HPDE6-E6E7 (cell line): ENCODE results near the gene OLFM1.

Source experiments
- DNase-seq: peaks from one replicate; pipeline ENCODE4 v3.0.0; 2011; ENCODE audit warnings: missing footprints; ENCODE audit errors: extremely low spot score

The OLFM1 gene

DNA sequence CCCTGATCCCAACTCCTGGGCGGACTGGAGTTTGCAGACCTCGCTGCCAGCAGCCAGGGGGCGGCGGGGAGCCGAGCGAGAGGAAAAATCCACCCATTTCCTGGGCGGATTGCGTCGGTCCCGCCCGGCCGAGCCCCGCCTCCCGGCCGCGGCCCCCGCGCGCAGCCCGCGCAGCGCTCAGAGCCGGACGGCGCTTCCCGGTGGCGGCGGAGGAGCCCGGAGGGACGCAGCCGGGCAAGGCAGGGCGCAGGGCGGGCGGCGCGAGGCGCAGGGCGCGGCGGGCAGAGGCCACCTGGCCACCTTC lies at the start of gene OLFM1:
Gene OLFM1, plus strand, starts transcription at position 180 of the 304 bp plus-strand sequence. CDS start 322 bp downstream, outside the sequence.
- no peak for DNase-seq

DNA sequence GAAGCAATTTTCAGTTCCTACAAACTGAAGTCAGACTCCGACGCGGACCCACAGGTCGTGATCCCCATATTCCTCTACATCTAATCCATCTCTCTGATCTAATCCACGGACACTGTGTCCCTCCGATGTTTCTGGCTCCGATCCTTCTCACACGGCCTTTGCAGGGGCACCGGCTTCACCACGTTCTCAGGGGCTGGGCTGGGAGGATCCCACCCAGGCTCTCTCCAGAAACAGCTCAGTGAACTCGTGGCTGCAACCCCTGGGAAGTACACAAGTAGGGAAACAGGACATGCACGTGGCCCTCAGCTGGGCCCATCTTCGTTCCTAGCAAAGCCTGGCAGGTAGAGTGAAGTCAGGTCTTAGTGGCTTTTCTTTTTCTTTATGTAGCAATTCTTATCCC lies 49.1 kb upstream of the OLFM1 start:
- DNase-seq = no peak

DNA sequence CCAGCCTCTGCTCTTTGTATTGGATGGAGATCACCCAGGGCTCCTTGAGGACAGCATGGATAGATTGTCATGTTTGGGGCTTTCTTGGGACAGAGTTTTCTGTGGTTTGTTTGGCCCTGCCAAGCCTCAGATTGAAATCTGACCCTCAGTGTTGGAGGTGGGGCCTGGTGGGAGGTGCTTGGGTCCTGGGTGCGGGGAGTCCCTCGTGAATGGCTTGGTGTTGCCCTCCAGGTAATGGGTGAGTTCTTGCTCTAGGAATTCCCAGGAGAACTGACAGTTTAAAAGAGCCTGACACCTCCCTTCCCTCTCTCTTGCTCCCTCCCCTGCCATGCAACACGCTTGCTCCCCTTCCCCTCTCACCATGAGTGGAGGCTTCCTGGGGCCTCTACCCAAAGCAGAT lies 48.6 kb upstream of the OLFM1 start:
- no peak for DNase-seq

DNA sequence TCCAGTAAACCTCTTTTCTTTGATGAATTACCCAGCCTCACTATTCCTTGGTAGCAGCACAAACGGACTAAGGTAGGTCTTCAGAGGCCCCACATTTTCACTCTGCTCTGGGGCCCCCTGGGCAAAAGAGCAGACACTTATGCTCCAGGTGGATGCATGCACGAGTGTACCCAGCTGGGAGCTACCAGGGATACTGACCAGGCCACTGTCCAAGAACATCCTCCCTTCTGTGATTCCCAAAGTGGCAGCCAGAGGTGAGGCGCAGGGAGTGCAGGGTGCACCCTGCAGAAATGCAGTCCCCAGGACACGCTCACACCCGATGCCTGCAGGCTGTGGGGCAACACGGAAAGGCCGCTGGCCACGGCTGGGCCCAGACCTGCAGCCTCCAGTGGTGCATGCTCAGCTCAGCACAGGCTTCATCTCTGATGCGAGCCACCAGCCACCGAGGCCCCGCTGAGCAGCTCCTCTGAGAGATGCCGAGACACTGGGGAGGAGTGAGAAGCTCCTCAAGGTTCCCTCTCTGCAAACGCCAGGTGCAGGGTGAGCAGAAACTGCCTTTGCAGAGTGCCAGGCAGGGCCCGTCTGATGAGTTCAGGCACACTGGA lies 48.1 kb upstream of the OLFM1 start:
- no peak for DNase-seq

DNA sequence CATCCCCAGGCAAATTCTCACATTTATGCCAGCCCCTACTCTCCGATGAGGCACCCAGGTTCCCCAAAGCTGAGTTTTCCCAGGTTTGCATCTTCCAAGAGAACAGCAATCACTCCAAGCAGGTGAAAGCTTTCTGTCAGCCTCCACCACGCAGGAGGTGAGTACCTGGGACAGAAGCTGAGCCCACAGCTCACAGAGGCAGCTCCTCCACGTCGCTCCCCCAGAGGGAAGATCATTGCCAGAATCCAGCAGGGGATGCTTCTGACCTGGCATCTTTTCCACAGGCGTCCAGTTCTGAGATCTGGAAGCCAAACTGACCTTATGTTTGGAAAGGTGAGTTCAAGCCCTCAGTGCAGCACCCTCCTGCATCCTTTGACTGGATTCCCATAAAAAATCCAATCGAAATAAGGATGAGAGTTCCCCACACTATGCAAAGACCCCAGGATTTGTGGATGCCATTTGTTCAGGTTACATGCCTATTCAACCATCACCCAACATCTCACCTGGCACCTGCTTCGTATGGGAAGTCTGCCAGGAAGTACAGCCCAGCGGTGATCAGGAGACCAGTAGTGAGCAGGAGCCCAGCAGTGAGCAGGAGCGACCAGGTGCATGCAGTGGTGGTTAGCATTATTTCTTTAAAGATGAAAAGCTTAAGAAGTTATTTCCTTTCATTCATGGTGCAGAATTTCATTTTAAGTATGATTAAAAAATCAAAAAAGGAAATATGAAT lies 47.4 kb upstream of the OLFM1 start:
- DNase-seq = no peak

DNA sequence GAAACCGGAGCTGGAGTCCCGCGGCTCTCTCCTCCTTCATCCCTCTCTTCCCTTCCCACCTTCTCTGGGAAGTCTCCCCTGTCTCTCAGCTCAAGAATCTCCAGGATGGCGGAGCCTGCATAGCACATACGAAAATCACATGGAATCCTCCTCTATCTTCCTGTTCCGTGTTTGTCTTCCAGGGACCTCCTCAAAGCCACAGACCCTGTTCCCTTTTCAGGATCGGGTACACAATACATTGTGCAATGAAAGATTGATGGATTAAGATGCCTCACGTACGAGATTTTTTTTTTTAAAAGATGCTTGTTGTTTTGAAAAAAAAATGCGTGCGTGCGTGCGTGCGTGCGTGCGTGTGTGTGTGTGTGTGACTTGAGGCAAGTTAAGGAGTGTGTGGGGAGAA lies 46.6 kb upstream of the OLFM1 start:
- DNase-seq = no peak

DNA sequence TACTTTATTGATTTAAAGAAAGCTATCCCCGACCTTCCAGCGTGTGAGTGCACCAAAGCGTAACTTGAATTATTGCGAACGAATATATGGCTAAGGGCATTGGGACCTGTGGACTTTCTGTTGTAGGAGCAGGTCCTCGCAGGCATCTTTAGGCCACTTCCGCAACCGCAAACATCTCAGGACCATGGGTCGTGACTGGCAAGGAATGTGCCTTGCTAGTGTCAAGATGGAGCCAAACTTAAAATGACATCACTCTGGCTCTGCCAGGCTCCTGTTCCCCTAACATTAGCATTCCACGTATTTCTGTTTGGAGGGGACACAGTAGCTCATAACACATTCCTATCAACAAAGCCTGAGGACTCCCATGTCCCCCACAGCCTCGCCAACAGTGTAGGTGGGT lies 44.1 kb upstream of the OLFM1 start:
- no peak for DNase-seq

DNA sequence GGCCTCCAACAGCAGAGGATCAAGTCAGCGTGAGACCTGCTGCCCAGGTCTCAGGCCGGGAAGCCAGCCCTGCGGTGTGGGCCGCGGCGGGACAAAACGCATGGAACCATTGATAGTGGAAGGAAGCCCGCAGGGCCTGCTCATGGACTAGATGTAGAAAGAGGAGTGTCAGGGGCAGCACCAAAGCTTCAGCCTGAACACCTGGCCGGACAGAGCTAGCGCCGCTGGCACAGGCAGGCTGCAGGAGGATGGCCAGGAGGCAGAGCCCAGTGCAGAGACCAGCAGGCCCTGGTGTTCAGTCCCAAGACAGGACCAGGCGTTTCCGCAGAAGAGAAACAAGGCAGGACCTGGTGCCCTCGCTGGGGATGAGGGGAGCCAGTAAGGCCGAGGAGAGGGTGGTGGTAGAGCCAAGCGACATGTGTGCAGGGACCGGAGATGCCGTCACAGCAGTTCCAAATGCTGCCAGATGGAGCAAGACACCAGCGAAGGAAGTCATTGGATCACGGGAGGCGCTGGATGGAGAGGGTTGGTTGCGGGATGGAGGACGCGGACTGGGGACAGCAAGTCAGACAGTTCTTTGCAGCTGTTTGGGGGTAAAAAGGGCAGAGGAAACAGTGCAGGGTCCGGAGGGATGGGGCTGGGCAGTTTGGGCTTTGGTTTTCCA lies 42.1 kb upstream of the OLFM1 start:
- DNase-seq = no peak

DNA sequence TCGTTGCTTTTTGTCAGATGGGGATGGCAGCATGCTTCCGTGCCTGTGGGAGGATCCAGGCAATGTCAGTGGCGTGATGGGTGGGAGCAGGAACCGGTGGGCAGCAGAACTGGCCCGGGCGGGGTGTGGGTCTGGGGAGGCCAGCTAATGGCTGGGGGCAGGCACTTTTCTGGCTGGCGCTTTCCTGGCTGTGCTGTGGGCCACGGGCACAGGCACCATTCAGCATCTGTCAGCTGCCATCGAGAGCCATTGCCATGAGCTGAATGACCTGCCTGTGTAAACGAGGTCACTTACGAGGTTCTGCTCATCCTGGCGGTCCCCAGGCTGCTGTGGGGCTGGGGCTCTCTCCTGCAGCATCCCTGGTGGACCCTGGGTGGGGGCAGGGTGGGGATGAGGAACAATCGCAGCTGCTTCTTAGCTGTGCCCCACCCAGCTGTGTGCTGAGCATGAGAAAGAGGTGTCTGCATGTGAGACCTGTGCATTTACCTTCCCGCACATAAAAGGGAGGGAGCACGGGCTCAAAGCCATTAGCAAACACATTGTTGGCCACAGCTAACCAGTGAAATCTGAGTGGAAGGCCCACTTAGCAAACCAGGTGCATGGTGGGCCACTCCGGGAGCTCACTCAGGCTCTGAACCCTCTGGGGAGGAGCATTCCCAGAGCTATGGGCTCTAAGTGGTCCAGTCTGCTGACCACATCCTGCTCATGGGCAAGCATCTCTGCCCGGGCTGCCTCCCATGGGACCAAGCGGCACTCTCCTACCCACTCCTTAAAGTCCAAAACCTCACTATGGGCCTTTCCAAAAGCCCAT lies 41.3 kb upstream of the OLFM1 start:
- no peak for DNase-seq

DNA sequence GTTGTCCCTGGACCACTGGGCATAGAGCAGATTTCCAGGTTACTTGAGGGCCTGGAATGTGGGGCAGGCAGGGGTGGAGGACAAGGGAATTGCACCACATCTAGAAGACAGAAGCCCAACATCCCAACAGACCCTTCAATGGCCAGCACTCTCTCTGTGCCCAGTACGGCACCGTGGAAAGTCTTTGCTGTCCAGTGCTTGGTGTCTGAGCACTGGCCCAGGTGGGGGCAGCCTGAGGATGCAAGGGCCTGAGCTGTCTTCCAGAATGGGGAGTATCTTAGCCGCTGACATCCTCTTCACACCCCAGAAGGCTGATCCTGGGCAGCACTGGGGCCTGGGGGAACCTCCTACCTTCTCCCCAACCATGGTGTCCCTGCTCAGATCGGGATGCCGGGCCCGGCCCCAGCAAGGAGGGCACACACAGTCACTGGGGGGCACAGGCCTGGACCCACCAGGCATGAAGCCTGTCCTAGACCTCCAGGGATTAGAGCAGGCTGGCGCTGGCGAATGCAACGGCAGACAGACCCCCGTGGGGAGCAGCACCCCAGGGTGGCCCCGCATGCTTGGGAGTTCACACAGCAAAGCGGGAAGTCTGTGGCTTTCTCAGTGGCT lies 40.6 kb upstream of the OLFM1 start:
- DNase-seq = no peak

DNA sequence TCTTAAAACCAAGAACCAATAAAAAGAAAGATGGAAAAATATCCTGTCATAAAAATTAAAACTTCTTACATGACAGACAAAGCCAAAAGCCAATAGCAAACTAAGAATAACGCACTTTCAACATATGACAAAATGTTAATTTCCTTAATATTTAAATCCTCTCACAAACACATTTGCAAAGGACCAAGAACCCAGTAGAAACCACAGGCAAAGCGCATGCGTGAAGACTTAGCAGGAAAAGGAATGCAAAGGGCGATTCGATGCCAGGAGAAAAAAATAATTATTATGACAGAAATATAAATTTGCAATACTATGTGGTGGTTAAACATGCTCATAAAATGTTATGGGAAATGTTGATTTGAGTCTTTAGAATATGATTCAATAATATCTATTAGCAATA lies 39.9 kb upstream of the OLFM1 start:
- no peak for DNase-seq

DNA sequence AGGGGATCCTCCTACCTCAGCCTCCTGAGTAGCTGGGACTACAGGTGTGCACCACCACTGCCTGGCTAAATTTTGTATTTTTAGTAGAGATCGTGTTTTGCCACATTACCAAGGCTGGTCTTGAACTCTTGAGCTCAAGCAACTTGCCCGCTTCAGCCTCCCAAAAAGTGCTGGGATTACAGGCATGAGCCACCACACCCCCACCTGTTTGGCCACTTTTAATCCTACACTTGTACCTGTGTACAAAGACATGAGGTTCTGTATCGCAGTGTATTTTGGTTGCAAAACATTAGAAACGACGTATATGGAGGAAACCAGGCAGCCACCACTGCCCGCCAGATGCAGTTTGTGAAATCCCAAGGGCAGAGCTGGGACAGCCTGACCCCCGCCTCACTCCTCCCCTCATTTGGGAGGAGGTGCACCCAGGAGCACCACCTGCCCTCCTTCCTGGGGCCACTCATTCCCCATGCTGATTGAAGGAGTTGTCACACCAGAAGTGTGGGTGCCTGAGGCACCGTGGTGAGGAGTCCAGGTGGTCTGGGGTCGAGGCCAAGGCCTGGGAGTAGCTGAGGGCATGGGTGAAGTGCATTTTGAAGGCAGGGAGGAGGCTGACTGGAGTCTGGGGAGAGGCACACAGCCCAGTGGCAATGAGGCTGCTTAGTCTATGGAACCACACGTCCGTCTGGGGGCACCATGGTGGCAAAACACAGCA lies 39.3 kb upstream of the OLFM1 start:
- no peak for DNase-seq

DNA sequence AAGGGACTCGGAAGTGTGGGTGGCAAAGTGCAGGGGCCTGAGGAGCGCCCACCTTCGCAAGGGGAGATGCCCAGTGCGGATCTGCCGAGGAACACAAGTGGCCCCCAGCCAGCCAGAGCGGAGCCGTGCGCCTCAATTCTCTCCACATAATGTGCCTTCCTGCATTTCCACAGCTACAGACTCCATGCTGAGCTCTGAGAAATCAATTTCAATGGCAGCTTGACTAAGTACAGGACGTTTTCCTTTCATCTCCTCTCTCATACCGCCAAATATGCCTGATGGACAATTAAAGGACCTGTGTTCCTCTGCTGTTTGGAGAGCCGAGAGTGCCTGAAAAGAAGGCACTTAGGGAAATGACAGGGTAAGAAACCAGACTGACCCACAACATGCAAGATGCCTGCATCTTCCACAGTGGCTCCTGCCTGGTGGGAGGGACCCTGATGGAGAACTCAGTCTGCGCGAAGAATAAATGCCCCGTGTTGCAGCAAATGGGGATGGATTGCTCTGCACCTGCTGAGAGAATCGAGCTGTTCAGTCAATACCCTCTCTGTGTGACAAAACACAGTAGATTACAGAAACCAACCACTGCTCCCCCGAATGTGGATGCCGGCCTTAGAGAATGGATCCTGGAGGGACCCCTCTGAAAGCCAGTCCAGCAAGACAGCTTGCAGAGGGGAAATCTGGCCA lies 38.6 kb upstream of the OLFM1 start:
- no peak for DNase-seq

DNA sequence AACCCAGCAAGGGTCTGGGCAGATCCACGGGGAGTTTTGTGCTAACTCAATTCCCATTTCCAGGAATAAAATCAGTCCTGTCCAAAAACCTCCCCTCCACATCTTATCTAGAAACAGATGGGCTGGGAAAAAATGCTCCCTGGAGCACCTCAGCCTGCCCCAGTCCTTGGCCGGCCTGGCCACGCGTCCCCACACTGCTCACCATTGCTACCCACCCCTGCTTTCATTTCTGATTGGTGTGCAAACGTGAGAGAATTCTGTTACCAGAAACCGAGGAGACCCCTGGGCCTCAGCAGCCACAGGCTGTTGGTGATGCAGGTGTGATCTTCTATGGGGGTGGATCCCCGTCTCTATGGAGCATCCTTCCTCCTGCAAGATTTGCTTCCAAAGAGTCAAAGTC lies 38.0 kb upstream of the OLFM1 start:
- DNase-seq = no peak

DNA sequence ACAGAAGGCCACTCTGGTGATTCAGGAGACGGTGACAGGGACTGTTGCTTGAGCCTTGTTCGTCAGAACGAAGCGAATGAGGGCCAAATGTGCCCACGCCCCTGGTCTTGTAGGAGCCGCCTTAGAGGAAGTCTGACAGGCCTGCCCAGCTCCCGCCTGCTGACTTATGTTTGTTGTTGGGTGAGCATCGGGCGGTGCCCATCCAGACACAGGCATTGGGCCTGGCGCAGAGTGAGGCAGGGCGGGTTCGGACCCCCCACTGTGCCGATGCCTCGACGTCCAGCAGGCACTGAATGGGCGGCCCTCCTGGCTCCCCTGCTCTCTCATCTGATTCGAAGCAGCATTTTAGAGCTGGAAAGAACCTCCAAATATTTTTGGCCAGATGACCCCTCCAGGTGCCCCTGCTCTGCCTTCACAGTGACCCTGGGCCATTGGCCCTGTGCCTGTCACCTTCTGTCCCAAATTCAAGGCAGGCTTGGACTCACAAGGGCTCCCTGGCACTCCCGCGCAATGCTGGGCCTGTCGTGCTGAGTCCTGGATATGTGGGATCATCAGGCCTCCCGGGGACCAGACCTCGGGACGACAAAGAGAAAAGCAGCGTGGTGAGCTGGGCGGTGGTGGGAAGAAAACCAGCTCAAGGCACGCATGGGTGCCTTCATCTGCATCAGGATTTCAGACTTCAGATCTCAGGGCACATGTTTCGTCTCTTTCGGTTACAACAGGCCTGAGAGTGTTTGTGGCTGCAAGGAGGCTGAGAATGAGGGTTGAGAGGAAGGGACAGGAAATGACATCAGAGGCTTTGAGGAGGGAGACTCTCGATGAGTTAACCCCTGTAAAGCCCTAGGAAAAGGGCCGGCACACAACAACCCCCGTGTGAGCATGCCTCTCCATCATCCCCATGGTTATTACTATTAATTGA lies 37.1 kb upstream of the OLFM1 start:
- no peak for DNase-seq

DNA sequence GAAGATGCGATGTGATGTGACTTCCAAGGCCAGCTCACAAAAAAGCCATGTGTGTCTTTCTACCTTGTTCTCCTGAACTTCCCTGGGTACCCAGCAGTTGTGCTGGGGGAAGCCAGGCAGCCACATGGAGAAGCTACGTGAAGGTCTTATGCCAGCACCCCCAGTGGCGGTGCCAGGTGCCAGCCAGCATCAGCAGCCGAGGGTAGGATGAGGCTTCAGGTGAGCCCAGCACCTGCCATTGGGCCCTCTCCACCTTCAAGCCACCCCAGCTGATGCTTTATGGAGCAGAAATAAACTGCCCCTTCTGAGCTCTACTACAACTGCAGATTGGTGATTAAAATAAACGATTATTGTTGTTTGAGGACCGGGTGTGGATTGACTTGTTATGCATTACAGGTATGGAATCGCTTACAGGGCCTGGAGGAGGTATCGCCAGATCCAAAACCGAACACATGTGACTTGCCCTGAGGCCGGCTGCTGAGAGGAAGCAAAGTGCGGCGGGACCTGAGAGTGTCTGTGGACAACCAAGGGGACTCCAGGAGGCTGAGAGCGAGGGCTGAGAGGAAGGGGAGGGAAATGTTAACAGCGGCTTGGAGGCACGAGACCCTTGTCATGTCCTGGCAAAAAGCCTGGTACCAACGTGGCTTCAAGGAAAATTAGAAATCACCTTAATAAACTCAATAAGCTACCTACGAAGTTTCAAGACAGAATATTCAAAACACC lies 36.0 kb upstream of the OLFM1 start:
- no peak for DNase-seq

DNA sequence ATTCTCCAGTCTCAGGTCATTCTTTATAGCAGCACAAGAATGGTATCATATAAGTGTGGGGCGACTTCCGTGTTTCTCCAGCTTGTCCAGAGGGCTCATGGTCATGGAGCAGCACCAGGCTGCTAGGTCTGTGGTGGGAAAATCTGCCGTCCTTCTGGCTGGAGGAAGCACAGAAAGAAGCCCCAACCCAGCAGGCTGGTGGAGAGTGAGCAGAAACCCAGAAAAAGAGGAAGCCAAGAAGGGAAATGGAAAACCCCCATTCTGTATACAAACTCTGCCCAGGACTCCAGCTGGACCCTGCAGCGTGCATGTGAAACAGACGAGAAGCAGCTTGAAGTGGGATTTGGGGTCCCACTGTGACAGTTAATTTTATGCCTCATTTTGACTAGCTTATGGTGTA lies 34.3 kb upstream of the OLFM1 start:
- DNase-seq = no peak

DNA sequence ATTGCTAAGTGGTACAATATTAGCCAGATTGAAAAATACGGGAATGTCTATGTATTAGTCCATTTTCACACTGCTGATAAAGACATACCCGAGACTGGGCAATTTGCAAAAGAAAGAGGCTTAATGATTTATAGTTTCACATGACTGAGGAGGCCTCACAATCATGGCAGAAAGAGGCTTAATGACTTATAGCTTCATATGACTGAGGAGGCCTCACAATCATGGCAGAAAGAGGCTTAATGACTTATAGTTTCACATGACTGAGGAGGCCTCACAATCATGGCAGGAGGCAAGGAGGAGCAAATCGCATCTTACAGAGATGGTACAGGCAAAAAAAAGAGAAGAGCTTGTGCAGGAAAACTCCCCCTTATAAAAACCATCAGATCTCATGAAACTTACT lies 32.3 kb upstream of the OLFM1 start:
- no peak for DNase-seq

DNA sequence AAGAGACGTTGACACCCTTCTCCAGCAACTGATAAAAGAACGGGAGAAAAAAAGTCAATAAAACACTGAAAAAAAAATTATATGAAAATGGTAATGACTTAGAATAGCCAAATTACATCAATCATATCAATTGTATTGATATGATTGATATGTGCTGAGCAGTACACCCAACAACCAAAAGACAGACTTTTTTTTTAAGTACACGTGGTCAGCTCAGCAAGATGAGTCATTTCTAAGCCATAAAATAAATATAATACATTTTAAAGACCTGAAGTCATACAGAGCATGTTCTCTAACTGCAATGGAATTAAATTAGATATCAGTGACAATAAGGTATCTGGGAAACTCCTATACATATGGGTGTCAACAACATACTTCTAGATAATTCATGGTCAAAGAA lies 30.9 kb upstream of the OLFM1 start:
- DNase-seq = no peak
